Ramos (cell line): Measurements from ENCODE around the gene KRTAP10-10.
"Not testable (repeated sequence)": the region's sequence is repeated elsewhere in the genome, so short reads cannot be mapped to it uniquely, and the experiment has no call there.

Experiments used
- in situ Hi-C: fragments of 300-500 bp; cut with MboI; formaldehyde crosslinking; loops from one replicate; pipeline ENCODE4 v1.14.3; 2022; ENCODE audit warnings: low sequenced_read_pairs; ENCODE audit not compliant: unreplicated experiment

The KRTAP10-10 gene

DNA sequence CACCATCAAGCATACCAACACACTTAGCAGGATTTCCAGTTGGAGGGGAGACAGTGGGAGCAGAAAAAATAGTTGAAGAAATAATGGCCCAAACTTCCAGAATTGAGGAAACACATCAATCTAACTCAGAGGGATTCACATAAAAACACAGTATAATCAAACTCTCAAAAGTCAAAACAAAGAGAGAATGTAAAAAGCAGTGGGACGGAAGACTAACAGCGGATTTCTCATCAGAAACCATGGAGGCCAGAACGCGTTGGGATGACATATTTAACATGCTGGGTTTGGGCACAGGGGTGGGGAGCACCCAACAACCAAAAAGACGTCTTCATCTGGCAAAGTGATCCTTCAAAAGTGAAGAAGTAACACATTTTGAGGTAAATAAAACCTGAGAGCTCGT is 17.3 kb upstream of the KRTAP10-10 start:
- in situ Hi-C loops: no loop called here

DNA sequence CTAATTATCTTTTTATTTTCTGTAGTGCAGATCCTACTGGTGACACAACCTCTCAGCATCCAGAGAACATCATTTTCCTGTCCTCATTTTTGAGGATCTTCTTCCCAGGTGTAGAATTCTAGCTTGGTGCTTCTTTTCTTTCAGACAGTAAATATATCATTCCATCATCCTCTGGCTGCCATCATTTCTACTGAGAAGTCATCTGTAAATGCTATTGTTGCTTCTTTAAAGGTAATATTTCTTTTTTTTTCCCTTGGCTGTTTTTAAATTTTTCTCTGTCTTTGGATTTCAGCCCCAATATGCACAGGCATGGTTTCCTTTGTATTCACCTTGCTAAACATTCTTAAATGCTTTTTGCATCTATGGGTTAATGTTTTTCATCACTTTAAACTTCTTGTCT is 13.6 kb upstream of the KRTAP10-10 start:
- in situ Hi-C loops: no loop called here

DNA sequence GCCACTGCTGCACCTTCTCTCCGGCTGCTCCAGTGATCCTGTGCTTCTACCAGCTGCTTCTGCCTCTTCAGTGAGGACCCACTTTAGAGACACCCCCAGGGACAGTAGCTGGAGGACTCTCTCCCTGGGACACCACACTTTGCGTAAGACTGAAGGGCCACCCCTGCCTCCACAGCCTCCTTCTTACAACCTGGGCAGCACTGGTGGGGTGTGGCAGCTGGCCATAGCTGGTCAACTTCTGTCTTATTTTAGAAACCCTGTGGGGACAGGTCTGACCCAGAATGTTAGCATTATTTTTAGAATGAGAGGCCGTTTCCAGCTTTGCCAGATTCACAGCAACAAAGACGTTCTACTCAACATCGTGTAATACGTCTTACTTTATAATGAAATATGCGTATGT is 11.4 kb upstream of the KRTAP10-10 start:
- in situ Hi-C loops: no loop called here

DNA sequence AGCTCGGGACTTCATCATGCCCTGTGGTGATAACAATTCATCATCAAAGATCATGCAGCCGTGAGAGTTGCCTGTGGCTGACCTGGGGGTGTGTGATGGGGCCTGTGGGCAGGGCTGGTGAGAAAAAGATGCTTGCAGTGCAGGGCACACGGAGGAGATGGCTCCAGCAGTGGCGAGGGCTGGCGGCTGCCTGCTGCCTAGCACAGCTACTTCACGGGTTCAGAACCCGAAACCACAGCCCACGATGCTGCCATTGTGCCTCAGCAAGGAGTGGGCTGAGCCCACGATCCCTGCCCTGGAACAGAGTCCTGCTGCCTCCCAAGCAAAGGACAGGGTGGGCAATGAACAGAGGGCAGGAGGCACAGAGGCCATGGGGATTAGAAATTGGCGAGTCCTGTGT is 10.9 kb upstream of the KRTAP10-10 start:
- in situ Hi-C loops: no loop called here

DNA sequence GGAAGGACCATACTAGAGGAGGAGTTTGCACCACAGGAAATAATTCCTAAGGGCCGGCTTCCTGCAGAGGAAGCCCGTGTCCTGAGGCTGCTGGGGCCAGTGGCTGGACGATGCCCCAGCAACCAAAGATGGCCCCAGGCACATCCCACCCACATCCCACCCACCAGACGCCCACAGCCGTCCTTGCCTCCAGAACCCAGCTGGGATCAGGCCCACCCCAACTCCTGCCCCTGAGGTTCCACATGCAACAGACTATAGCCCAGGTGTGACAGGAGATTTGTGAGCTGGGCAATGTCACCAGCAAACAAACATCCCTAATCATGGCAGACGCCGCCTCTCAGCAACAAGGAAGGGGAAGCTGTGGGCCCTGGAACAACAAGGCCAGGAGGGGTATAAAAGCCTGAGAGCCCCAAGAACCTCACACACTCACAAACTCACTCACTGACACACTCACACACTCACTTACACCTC is 10.4 kb upstream of the KRTAP10-10 start, which contains the start of gene KRTAP10-9:
TSS of gene KRTAP10-9 (plus strand) at position 421 of the 471 bp plus-strand sequence. CDS start 79 bp downstream, outside the sequence.
- in situ Hi-C loops: no loop called here

- in situ Hi-C loops: not testable (repeated sequence)
Observed at GRCh38 chr21:44627181-44627822, 9.9 kb upstream of the KRTAP10-10 start.

DNA sequence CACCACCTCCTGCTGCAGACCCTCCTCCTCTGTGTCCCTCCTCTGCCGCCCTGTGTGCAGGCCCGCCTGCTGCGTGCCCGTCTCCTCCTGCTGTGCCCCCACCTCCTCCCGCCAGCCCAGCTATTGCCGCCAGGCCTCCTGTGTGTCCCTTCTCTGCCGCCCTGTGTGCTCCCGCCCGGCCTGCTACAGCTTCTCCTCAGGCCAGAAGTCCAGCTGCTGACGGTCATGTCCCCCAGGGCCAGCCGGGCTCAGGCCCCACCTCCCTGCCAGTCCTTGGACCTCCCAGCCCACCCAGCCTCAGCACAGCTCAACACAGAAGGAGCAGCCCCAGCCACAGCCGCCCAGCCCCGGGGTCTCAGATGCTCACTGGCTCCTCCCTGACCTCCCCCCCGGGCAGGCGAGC is 9.3 kb upstream of the KRTAP10-10 start:
- in situ Hi-C loops: not testable (repeated sequence)

DNA sequence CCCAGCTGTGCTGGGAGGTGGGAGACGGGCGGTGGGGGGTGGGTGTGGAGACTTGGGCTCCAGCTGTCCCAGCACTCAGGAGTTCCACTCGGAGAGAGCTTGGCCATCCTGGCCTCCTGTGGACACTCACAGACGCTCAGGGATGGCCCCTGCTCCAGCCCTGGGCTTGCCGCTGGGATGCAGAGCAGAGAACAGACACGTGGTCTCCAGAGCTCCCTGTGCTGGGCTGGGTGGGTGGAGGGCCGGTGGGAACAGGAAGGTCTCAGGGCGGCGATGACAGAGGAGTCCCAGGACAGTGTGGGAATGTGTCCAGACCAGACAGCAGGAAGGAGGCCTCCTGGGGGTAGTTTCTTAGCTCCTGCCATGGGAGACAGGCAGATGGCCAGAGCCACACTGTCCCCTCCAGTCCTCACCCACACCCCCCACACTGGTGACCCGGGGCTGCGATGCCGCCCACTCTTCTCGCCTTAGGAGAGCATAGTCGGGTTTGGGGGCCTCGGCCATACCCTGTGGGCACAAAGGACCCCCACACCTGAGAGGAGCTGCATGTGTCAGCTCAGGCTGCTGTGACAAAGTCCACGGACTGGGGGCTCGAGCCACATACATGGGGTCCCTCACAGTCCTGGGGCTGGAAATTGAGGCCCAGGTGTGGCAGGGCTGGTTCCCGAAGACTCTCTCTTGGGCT is 8.3 kb upstream of the KRTAP10-10 start:
- in situ Hi-C loops: no loop called here

DNA sequence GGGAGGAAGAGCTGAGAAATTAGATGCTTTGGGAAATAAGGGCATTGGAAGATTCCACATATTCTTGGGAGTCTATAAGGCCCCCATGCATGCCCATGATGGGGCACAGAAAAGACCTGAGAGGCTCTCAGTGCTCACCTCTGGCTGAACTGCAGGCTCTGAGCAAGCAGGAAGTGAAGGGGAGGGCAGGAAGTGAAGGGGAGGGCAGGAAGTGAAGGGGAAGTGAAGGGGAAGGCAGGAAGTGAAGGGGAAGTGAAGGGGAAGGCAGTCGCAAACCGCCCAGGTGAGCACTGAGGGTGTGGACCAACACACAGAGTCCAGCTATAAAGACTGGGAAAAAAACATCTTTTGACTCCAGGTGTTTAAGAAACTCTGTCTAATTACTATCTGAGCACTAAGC is 6.7 kb upstream of the KRTAP10-10 start:
- in situ Hi-C loops: no loop called here

GRCh38 chr21:44632067-44632466 is 5.1 kb upstream of the KRTAP10-10 start:
- in situ Hi-C loops: no loop called here

DNA sequence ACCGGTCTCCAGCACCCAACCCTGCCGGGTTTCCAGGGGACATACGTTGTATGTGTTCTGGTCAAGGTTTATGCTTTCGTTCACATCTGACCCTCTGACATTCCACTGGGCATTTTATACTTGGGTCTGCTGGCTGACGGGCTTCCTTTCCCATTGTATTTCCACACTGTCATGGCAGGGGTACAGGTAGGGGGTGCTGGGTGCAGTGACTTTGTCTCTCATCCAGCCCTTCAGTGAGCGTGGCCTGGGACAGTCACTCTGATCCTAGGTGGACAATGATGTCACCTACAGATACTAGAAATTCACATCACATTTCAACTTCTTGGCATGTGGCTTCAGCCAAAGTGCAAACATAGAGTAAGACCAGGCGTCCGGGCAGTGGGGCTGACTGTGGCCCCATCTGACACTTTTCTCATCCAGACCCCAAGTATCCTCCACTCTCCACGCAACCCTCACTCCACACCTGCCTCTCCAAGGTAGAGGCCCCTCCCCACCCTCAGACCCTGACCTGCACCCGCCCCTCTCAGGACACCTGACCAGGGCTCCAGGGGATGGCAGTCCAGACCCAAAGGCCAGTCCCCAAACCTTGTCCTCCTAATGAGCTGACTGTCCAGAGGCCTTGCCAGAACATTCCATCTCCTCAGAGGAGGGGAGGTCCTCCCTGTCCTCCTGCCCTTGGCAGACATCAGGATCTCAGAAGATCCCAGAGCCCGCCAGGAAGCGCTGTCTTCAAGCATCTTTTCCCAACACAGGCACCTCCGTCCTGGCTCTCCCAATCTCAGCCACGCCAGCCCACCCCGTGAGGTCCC is 743 bp upstream of the KRTAP10-10 start:
- in situ Hi-C loops: no loop called here

- in situ Hi-C loops: not testable (repeated sequence)
Observed at GRCh38 chr21:44637851-44638348, 744 bp downstream of the KRTAP10-10 start.

DNA sequence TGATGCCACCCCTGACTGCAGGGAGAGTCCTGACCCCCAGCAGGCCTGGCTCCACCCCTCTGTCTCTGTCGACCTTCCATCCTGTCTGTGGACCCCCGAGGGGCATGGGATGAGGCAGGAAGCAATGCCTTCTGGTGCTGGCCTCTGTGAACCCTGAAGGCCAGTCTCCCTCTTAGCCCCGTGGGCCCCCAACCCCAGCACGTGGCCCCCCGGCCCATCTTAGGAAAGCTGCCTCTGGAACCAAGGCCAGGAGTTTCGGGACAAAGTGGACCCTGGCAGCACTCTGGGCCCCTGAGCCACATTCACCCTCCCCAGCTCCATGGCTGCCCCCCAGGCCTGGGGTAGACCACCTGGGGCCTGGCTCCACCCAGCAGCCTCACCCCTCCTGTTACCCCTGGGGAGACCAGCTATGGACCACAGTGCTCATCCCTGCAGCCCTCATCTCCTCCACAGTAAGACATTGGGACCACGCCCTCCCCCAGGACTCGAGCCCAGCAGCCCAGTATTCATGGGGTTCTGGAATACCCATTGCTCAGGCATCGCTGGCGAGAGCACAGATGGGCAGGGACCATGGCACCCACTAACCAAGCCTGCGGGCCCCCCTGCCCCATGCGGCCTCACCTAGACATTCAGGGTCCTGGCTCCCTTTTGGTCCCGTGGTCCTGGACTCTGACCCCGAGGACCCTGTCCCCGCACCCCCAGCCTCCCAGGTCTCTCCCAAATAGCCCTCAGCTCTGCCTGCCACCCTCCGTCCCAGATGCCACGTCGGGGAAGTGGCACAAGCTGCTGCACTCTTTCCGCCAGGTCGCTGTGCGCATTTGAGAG is 1.6 kb downstream of the KRTAP10-10 start:
- in situ Hi-C loops: not testable (repeated sequence)

- in situ Hi-C loops: no loop called here
Observed at GRCh38 chr21:44639331-44639655, 2.1 kb downstream of the KRTAP10-10 start.

DNA sequence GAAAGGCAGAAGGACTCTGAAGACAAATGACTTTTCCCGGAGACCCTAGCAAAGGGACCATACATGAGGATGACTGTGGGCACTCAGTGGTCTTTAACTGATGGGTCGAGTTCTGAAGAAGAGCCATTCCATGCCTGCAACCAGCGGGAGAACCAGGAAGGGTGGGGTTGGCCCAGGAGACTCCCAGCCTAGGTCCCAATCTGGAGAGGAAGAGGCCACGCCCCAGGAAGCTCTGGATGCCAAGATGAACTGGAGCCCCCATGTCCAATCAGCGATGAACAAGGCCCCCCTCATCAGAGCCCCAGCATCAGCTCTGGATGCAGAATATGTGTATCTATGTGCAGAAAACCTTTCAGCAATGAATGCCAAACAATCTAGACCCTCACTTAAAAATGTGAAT is 3.6 kb downstream of the KRTAP10-10 start:
- in situ Hi-C loops: no loop called here

- in situ Hi-C loops: no loop called here
Observed at GRCh38 chr21:44643741-44644310, 6.7 kb downstream of the KRTAP10-10 start.

GRCh38 chr21:44644878-44645277 is 7.7 kb downstream of the KRTAP10-10 start:
- in situ Hi-C loops: no loop called here

- in situ Hi-C loops: not testable (repeated sequence)
Observed at GRCh38 chr21:44646366-44647221, 9.4 kb downstream of the KRTAP10-10 start, which contains the start of gene KRTAP10-11. Gene KRTAP10-11, plus strand, starts transcription at chr21:44646414. Its CDS starts 45 bp downstream, at chr21:44646459.

GRCh38 chr21:44647222-44647552 is 10.0 kb downstream of the KRTAP10-10 start:
- in situ Hi-C loops: no loop called here
